CD4-positive, alpha-beta T cell treated with Interleukin-15 for 4 hours (primary cell): ENCODE measurements around the gene PRLR.
"Not testable (repeated sequence)": the region's sequence is repeated elsewhere in the genome, so short reads cannot be mapped to it uniquely, and the experiment has no call there.

Experiments used
- DNase-seq: peaks from one replicate; pipeline ENCODE4 v3.0.0-alpha.2; 2020; ENCODE audit warnings: low spot score

PRLR gene

GRCh38 chr5:35073160-35073559 is 157.1 kb downstream of the PRLR start:
- no peak for DNase-seq

- DNase-seq, result no peak
Measured at GRCh38 chr5:35069188-35069587, 161.1 kb downstream of the PRLR start.

- no peak for DNase-seq
Measured at GRCh38 chr5:35067985-35068384, 162.3 kb downstream of the PRLR start.

- no peak for DNase-seq
Measured at GRCh38 chr5:35066260-35066795, 164.0 kb downstream of the PRLR start.

GRCh38 chr5:35063414-35063813 is 166.9 kb downstream of the PRLR start:
- no peak for DNase-seq

- no peak for DNase-seq
Measured at GRCh38 chr5:35061211-35061770, 169.0 kb downstream of the PRLR start.

GRCh38 chr5:35060236-35060635 is 170.1 kb downstream of the PRLR start:
- no peak for DNase-seq

GRCh38 chr5:35059251-35059650 is 171.0 kb downstream of the PRLR start:
- DNase-seq, result no peak

GRCh38 chr5:35058374-35058788 is 171.9 kb downstream of the PRLR start:
- no peak for DNase-seq

GRCh38 chr5:35056686-35057085 is 173.6 kb downstream of the PRLR start:
- no peak for DNase-seq

- no peak for DNase-seq
Measured at GRCh38 chr5:35052838-35053237, 177.4 kb downstream of the PRLR start.

- DNase-seq, result no peak
Measured at GRCh38 chr5:35050541-35051126, 179.7 kb downstream of the PRLR start.

GRCh38 chr5:35048910-35049309 is 181.4 kb downstream of the PRLR start:
- DNase-seq, result no peak

GRCh38 chr5:35047785-35048404 is 182.4 kb downstream of the PRLR start, which contains the start of gene AGXT2:
Gene AGXT2, minus strand, starts transcription at chr5:35047949. Its CDS starts 57 bp downstream, at chr5:35047892.
- no peak for DNase-seq

- no peak for DNase-seq
Measured at GRCh38 chr5:35046774-35047173, 183.5 kb downstream of the PRLR start.

GRCh38 chr5:35045280-35045679 is 185.0 kb downstream of the PRLR start:
- DNase-seq, result no peak

GRCh38 chr5:35044649-35045048 is 185.6 kb downstream of the PRLR start:
- no peak for DNase-seq

GRCh38 chr5:35042781-35043180 is 187.5 kb downstream of the PRLR start:
- no peak for DNase-seq

GRCh38 chr5:35041261-35041660 is 189.0 kb downstream of the PRLR start:
- no peak for DNase-seq

- no peak for DNase-seq
Measured at GRCh38 chr5:35038891-35039290, 191.4 kb downstream of the PRLR start.

- DNase-seq, result no peak
Measured at GRCh38 chr5:35036536-35036935, 193.8 kb downstream of the PRLR start.

- DNase-seq, result not testable (repeated sequence)
Measured at GRCh38 chr5:35035929-35036328, 194.4 kb downstream of the PRLR start.

GRCh38 chr5:35035271-35035670 is 195.0 kb downstream of the PRLR start:
- DNase-seq, result no peak
